ENCODE data around the gene IMMT.

IMMT gene

GRCh38 chr2:86199834-86200177 is 4.5 kb upstream of the IMMT start:
- DNase-seq (ENCODE audit: low read depth) = no peak

GRCh38 chr2:86195808-86196387 is 636 bp upstream of the IMMT start:
- no peak for DNase-seq (ENCODE audit: low read depth)

- no peak for DNase-seq (ENCODE audit: low read depth)
Observed at GRCh38 chr2:86194751-86195054, 559 bp downstream of the IMMT start.

GRCh38 chr2:86193901-86194567 is 1.2 kb downstream of the IMMT start:
- no peak for DNase-seq (ENCODE audit: low read depth)

- no peak for DNase-seq (ENCODE audit: low read depth)
Observed at GRCh38 chr2:86189782-86190416, 5.4 kb downstream of the IMMT start.

- no peak for DNase-seq (ENCODE audit: low read depth)
Observed at GRCh38 chr2:86186431-86186830, 8.8 kb downstream of the IMMT start.

GRCh38 chr2:86185517-86186212 is 9.6 kb downstream of the IMMT start:
- no peak for DNase-seq (ENCODE audit: low read depth)

GRCh38 chr2:86176597-86176996 is 18.7 kb downstream of the IMMT start:
- no peak for DNase-seq (ENCODE audit: low read depth)

- no peak for DNase-seq (ENCODE audit: low read depth)
Observed at GRCh38 chr2:86175828-86176227, 19.4 kb downstream of the IMMT start.

GRCh38 chr2:86174445-86174844 is 20.8 kb downstream of the IMMT start:
- DNase-seq (ENCODE audit: low read depth) = no peak

GRCh38 chr2:86172610-86173009 is 22.7 kb downstream of the IMMT start:
- DNase-seq (ENCODE audit: low read depth) = no peak

GRCh38 chr2:86171295-86171694 is 24.0 kb downstream of the IMMT start:
- no peak for DNase-seq (ENCODE audit: low read depth)

- no peak for DNase-seq (ENCODE audit: low read depth)
Observed at GRCh38 chr2:86170449-86170848, 24.8 kb downstream of the IMMT start.

- DNase-seq (ENCODE audit: low read depth) = no peak
Observed at GRCh38 chr2:86160156-86160952, 34.9 kb downstream of the IMMT start.

GRCh38 chr2:86158286-86158685 is 37.0 kb downstream of the IMMT start:
- DNase-seq (ENCODE audit: low read depth) = no peak

- no peak for DNase-seq (ENCODE audit: low read depth)
Observed at GRCh38 chr2:86157009-86157556, 38.2 kb downstream of the IMMT start.

- no peak for DNase-seq (ENCODE audit: low read depth)
Observed at GRCh38 chr2:86150502-86150901, 44.8 kb downstream of the IMMT start.

- DNase-seq (ENCODE audit: low read depth) = no peak
Observed at GRCh38 chr2:86147793-86148192, 47.5 kb downstream of the IMMT start.

GRCh38 chr2:86143926-86144685 is 51.2 kb downstream of the IMMT start:
- no peak for DNase-seq (ENCODE audit: low read depth)

GRCh38 chr2:86143307-86143706 is 52.0 kb downstream of the IMMT start:
- DNase-seq (ENCODE audit: low read depth) = no peak

Measured in T follicular helper cell (primary cell).